SK-N-MC (cell line): ENCODE data around the gene ZSWIM3.
A peak's percentile ranks its signal among the peaks of the same experiment; 100 is the strongest.
"Not testable (repeated sequence)": the region's sequence is repeated elsewhere in the genome, so short reads cannot be mapped to it uniquely, and the experiment has no call there.

Source experiments
- DNase-seq: peaks from one replicate; pipeline ENCODE4 v3.0.0-alpha.2; 2011; ENCODE audit warnings: low read depth, low spot score
- H3K27ac ChIP-seq: fragments of 200-600 bp; sonication (generic); 2 replicates; pipeline ENCODE4 v1.5.1; 2016; ENCODE audit warnings: mixed run types
- H3K36me3 ChIP-seq: fragments of 200-600 bp; sonication (generic); 2 replicates; pipeline ENCODE4 v1.6.1; 2017; ENCODE audit warnings: antibody characterized with exemption, low read length, mixed read lengths; ENCODE audit not compliant: insufficient read depth
- H3K4me3 ChIP-seq: fragments of 200-600 bp; sonication (generic); 2 replicates; pipeline ENCODE4 v1.5.1; 2016
- H3K9ac ChIP-seq: fragments of 200-600 bp; sonication (generic); 2 replicates; pipeline ENCODE4 v1.8.0; 2017; ENCODE audit warnings: mixed run types, mixed read lengths; ENCODE audit not compliant: insufficient read length
- H3K9me3 ChIP-seq: fragments of 200-600 bp; sonication (generic); 2 replicates; pipeline ENCODE4 v1.6.1; 2017; ENCODE audit warnings: low read depth, mild to moderate bottlenecking, antibody characterized with exemption, low read length, moderate library complexity, mixed read lengths
- EZH2 ChIP-seq: fragments of 200-600 bp; sonication (generic); IDR thresholded peaks from one replicate; pipeline ENCODE4 v1.6.1; 2017; ENCODE audit warnings: antibody characterized with exemption
- FOXP2 ChIP-seq: optimal IDR thresholded peaks from 2 replicates; pipeline ENCODE3; 2011; ENCODE audit warnings: mild to moderate bottlenecking, moderate library complexity; ENCODE audit not compliant: insufficient read depth; ENCODE audit errors: extremely low read length, control extremely low read depth
- POLR2AphosphoS5 ChIP-seq: IDR thresholded peaks from 2 replicates; pipeline ENCODE4 v1.6.1; 2012; ENCODE audit warnings: mild to moderate bottlenecking, low read depth, low read length, borderline replicate concordance

ZSWIM3 gene

DNA sequence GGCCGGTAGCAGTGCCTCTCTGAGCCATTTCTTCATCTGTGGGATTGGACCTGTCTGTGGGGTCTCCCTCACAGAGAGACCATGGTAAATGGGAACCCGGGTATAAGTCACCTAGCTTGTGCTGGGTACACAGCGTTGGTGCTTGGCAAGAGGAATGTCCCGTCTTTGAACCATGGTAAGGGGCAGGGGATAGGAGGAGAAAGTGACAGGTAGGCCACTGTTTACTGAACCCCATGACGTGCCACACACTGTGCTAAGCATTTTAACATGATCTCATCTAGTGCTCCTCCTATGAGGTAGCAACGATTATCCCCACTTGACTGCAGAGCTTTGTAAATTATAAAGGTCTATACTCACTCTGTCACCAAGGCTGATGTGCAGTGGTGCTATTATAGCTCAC lies 29.7 kb upstream of the ZSWIM3 start:
- Histone ChIP-seq H3K27ac (no peak overlapping the region), H3K4me3 (no peak overlapping the region), H3K9me3 (no peaks in the 10 kb centered on the region), H3K36me3 (no peaks in the 10 kb centered on the region), H3K9ac (no peak overlapping the region)
- no peak for DNase-seq
- TF ChIP-seq POLR2AphosphoS5 (no peak), FOXP2 (no peak), EZH2 (no peak)

DNA sequence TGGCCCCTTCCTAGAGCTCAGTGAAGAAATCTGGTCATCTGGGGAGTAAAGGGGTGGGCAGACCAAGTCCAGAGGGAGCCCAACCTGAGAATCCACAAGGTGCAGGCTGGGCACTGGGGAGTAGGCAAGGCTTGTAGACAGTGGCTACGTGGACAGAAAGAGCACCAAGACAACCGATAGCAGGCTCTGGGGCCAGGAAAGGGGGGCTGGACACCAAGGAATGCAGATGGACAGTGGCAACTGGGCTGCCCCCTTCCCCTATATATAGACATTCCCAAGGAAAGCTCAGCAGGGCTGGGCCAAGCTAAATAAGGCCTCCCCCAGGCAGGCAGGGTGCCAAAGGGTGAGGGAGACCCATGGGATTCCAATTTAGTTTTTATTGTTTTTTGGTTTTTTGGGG lies 28.8 kb upstream of the ZSWIM3 start:
- Histone ChIP-seq H3K9me3 (no peaks in the 10 kb centered on the region), H3K4me3 (no peak overlapping the region), H3K36me3 (no peaks in the 10 kb centered on the region), H3K9ac (no peak overlapping the region), H3K27ac (no peak overlapping the region)
- no peak for TF ChIP-seq FOXP2
- TF ChIP-seq POLR2AphosphoS5: no peak
- no peak for TF ChIP-seq EZH2
- no peak for DNase-seq

DNA sequence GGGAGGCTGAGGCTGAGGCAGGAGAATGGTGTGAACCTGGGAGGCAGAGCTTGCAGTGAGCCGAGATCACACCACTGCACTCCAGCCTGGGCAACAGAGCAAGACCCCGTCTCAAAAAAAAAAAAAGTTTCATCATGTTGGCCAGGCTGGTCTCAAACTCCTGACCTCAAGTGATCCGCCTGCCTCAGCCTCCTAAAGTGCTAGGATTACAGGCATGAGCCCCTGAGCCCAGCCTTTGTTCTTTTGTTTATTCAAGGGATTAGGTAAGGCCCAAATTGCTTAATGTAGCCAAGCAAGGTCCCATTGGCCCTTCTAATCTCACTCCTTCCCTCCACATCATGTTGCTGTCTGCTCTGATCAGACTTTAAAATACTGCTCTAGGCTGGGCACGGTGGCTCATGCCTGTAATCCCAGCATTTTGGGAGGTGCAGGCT lies 27.7 kb upstream of the ZSWIM3 start:
- not testable (repeated sequence) for H3K27ac ChIP-seq, DNase-seq

DNA sequence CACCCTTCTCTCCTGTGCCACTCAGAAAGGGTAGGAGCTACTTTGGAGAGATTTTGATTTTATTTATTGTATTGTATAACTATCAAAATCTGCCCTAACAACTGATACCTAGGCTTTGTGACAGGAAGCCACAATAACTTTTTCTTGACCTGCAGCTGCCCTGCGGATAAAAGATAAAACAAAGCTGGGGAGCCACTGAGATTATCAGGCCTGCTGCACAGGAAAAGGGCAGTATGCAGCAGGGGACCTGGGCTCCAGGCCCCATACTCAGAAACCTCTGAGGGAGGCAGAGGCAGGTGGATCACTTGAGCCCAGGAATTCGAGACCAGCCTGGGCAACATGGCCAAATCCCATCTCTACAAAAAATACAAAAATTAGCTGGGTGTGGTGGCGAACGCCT lies 24.8 kb upstream of the ZSWIM3 start:
- Histone ChIP-seq H3K27ac (no peak overlapping the region), H3K36me3 (no peaks in the 10 kb centered on the region), H3K4me3 (no peak overlapping the region), H3K9ac (no peak overlapping the region), H3K9me3 (no peaks in the 10 kb centered on the region)
- no peak for TF ChIP-seq FOXP2
- TF ChIP-seq EZH2: no peak
- no peak for TF ChIP-seq POLR2AphosphoS5
- no peak for DNase-seq

More for the DNA sequence above, 27.7 kb upstream of the ZSWIM3 start:
- H3K4me3 ChIP-seq, H3K9ac ChIP-seq, H3K9me3 ChIP-seq, H3K36me3 ChIP-seq: not testable (repeated sequence)

DNA sequence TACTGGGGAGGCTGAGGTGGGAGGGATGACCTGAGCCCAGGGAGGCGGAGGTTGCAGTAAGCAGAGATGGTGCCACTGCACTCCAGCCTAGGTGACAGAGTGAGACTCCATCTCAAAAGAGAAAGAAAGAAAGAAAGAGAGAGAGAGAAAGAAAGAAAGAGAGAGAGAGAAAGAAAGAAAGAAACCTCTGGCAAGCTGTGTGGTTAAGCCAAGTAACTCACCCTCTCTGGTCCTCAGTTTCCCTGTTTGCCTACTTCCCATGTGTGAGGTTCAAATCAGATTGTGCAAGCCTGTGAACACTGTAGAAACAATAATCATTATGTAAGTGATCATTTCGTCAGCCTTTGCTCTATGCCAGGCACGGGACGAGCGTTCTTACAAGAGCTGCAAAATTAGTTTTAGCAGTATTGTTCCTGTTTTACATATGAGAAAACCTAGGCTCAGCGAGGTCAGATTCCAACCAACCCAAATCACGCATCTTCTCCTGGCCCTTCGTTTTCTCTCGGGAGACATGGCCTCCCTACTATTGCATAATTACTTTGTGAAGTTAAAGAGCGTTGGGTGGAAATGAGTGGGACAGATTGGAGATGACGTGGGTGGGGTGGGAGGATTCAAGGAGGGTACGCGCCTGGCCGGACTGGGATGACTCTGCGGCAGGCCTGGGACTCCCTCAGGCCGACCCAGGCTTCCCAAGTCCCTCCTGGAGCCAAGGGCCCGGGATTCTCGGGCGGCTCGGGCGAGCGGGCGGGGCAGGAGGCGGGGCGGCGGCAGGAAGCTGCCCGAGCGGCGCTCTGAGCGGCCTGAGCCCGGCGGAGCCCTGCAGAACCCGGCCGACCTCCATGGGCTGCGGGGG lies 24.2 kb upstream of the ZSWIM3 start, which contains the start of gene SNX21:
TSS of gene SNX21 (plus strand) at position 770 of the 853 bp plus-strand sequence. CDS start 121 bp downstream, outside the sequence.
- Histone ChIP-seq H3K36me3 (no peaks in the 10 kb centered on the region), H3K9ac (peak within 1 kb of the TSS; percentile 70), H3K27ac (no peak within 1 kb of the TSS), H3K9me3 (no peaks in the 10 kb centered on the region), H3K4me3 (peak within 1 kb of the TSS; percentile 89)
- DNase-seq: no peak
- TF ChIP-seq FOXP2: no peak
- TF ChIP-seq POLR2AphosphoS5: no peak
- TF ChIP-seq EZH2: no peak

DNA sequence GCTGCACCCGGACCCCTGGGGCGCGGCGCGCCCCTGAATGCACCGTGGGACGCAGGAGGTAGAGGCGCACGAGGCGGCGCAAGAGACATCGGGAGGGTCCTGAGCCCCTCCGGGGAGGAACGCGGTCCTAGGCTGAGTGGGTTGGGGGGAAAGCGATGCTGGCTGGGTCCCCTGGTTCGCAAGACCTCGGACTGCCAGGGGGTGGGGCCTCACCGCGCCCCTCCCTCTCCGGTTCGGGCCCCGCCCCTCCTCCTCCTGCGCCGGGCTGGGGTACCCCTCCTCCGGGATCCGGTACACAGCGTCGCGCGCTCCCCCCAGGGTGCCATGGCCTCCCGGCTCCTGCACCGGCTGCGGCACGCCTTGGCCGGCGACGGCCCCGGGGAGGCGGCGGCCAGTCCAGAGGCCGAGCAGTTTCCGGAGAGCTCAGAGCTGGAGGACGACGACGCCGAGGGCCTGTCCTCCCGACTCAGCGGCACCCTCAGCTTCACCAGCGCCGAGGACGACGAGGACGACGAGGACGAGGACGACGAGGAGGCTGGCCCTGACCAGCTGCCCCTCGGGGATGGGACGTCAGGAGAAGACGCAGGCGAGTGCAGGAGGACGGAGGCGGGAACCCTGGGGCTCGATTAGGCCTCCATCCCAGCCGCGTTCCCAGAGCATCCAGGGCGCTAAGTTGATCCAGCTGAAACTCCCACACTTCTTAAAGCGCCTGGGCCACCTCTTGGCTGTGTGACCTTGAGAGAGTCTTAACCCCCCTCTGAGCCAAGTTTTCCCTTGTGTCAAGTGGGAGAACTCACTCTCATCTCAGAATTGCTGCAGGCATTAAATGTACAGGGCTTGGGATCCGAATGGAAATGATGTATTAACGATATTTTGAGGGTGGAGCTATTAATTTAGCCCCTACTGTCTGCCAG lies 23.3 kb upstream of the ZSWIM3 start:
- no peak overlapping the region for H3K27ac ChIP-seq
- no peak for DNase-seq
- no peaks in the 10 kb centered on the region for H3K36me3 ChIP-seq
- peak overlapping the region; percentile 70 for H3K9ac ChIP-seq
- no peaks in the 10 kb centered on the region for H3K9me3 ChIP-seq
- TF ChIP-seq FOXP2: no peak
- TF ChIP-seq POLR2AphosphoS5: peak; percentile 67; the same call in 1 of the 2 replicates
- TF ChIP-seq EZH2: no peak
- H3K4me3 ChIP-seq: peak overlapping the region; percentile 89

DNA sequence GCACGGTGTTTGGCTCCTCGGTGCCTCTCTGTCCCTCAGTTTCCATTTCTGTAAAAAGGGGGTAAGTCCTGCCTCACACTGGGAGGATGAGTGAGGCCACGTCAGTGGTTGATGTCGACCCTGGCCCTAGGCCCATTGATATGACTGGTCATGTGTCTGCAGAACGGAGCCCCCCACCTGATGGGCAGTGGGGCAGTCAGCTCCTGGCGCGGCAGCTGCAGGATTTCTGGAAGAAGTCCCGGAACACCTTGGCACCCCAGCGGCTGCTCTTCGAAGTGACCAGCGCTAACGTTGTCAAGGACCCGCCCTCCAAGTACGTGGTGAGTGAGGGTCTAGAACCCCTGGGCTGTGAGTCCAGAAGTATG lies 22.6 kb upstream of the ZSWIM3 start:
- Histone ChIP-seq H3K4me3 (peak overlapping the region; percentile 89), H3K9me3 (no peaks in the 10 kb centered on the region), H3K9ac (no peak overlapping the region), H3K36me3 (no peaks in the 10 kb centered on the region), H3K27ac (no peak overlapping the region)
- DNase-seq: no peak
- TF ChIP-seq EZH2 (no peak), POLR2AphosphoS5 (no peak), FOXP2 (no peak)

DNA sequence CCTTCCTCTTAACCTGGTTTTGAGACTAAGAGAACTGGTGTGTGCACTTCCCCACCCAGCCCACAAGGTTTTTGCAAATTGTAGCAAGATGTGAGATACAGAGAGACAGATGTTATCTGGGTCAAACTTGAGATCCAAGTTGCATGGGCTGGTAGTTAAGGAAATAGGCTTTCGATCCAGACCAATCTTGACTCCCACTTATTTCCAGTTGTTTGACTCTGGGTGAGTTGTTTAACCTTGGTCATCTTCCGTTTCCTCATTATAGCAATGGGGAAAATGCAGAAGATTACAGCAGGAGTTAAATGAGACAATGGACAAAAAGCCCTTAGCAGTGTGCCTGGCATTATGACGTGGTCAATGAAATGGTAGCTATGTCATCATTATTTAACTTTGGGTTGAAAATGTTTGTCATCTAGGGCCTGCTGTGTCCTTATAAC lies 22.1 kb upstream of the ZSWIM3 start:
- TF ChIP-seq EZH2 (no peak), POLR2AphosphoS5 (no peak), FOXP2 (no peak)
- H3K4me3 ChIP-seq: no peak overlapping the region
- no peak overlapping the region for H3K9ac ChIP-seq
- H3K9me3 ChIP-seq: no peaks in the 10 kb centered on the region
- no peak for DNase-seq
- H3K27ac ChIP-seq: no peak overlapping the region
- no peaks in the 10 kb centered on the region for H3K36me3 ChIP-seq
